Immature natural killer cell (primary cell): ENCODE data around the gene NME4. TPM values are rescaled to one million over a fixed set of nuclear protein-coding genes. Genes with fewer than 3 reads are reported as not detected.

ENCODE experiments used
- DNase-seq, 3 donors: peaks; one replicate each; pipeline ENCODE4 v3.0.0; 2022; ENCODE audit warnings: mixed read lengths in 1 of 3
- H3K27ac Mint-ChIP-seq, 6 donors: one replicate each; pipeline ENCODE4 v1.8.0; 2020; ENCODE audit warnings: mixed read lengths in 6 of 6, mild to moderate bottlenecking in 5 of 6, inconsistent platforms in 4 of 6, moderate library complexity in 3 of 6
- H3K27me3 Mint-ChIP-seq, 3 donors: one replicate each; pipeline ENCODE4 v1.8.0; 2020 to 2021; ENCODE audit warnings: low read depth in 3 of 3, mild to moderate bottlenecking in 3 of 3, mixed read lengths in 3 of 3, moderate library complexity in 3 of 3, inconsistent platforms in 1 of 3
- H3K36me3 Mint-ChIP-seq, 3 donors: one replicate each; pipeline ENCODE4 v1.8.0; 2020; ENCODE audit warnings: mixed read lengths in 3 of 3, inconsistent platforms in 2 of 3, mild to moderate bottlenecking in 2 of 3
- H3K4me1 Mint-ChIP-seq, 2 donors: one replicate each; pipeline ENCODE4 v1.8.0; 2020; ENCODE audit warnings: inconsistent platforms in 2 of 2, mild to moderate bottlenecking in 2 of 2, mixed read lengths in 2 of 2, moderate library complexity in 1 of 2
- H3K4me3 Mint-ChIP-seq, 5 donors: one replicate each; pipeline ENCODE4 v1.8.0; 2020; ENCODE audit warnings: mild to moderate bottlenecking in 5 of 5, mixed read lengths in 5 of 5, inconsistent platforms in 3 of 5, moderate library complexity in 3 of 5
- H3K9me3 Mint-ChIP-seq, 6 donors: one replicate each; pipeline ENCODE4 v1.8.0; 2020; ENCODE audit warnings: mild to moderate bottlenecking in 6 of 6, mixed read lengths in 6 of 6, inconsistent platforms in 4 of 6, moderate library complexity in 3 of 6
- polyA plus RNA-seq, 3 donors: library from polyadenylated mRNA; unstranded; fragments of 300-500 nt; fragmentation: Illumina TruSeq; gene quantifications; one replicate each; pipeline ENCODE4 v1.2.3, GENCODE V29; 2021

Gene NME4
- polyA plus RNA-seq, 3 donors from 2014 or later = 30.4 to 53.7 (median 36.5) TPM

DNA sequence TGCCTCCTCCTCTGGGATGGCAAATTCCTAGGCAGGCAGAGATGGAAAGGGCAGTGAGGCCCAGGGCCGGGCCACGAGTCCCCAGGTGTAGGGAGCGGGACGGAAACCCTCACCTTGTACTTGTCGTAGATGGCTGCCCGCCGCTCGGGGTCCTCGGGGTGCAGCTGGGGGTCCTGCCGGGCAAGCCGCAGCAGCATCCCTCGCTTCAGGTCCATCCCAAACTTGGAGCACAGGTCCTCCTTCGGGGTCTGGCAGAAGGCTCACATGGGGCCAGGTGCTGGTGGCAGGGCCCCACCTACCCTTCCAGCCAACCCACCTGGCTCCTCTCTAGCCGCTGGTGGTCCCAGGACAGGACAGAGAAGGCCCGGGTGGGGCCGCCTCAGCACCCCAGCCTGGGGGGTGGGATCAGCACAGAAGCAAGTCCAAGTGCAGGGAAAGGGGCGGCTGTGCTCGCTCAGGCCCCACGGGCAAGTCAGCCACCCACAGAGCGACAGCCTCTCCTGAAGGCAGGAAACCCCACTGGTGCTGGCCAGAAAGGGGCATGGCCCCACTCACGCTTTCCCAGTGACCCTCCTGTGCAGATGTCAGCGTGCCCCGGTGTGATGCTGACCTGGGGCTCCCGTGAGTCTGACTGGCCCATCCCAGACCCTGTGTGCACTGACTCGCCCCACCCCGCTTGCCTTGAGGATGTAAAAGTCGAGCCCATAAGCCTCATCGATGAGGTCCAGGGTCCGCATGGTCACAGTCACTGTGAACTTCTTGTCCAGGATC is 28.4 kb upstream of the NME4 start:
- Mint-ChIP-seq H3K4me1 (peaks cover 12 to 17% of the 10 kb centered on the region in 2 donors), H3K27ac (no peak overlapping the region), H3K4me3 (peak overlapping the region in 2 of 5 donors; percentile 60 to 69)

DNA sequence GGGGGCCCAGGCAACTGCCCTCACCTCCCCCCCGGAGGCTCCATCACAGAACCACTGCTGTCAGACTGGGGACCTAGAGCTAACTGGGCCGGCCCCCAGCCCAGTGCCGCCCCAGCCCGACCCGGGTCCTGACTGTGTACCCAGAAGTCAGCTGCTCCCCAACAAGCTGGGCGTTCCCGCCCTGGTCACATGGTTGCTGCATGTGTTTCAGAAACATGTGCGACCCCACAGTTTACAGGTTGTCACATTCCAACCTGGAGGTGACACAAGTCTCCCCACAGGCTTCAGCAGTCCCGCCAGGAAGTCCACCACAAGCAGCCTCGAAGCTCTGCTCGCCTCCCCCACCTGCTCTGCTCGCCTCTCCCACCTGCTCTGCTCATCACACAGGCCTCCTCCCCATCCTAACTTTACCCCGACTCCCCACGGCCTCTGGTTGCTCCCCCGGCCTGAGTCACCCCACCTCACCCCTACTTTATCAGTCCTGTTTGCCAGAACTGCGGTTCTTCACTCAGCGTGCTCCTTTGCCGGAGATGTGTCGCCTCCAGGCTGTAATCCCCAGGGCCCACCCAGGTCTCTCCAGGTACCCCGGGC is 27.6 kb upstream of the NME4 start:
- Mint-ChIP-seq H3K36me3 (peaks cover 0 to 10% (median 7%) of the 10 kb centered on the region in 3 donors), H3K9me3 (no peaks in the 10 kb centered on the region), H3K4me1 (peaks cover 12 to 17% of the 10 kb centered on the region in 2 donors), H3K4me3 (peak overlapping the region; percentile 48 to 73 (median 60)), H3K27me3 (peaks cover 0 to 3% (median 0%) of the 10 kb centered on the region in 3 donors), H3K27ac (no peak overlapping the region)
- no peak for DNase-seq

More for the DNA sequence above, 28.4 kb upstream of the NME4 start:
- DNase-seq = no peak
- Mint-ChIP-seq H3K27me3 (peaks cover 0 to 3% (median 0%) of the 10 kb centered on the region in 3 donors), H3K9me3 (no peaks in the 10 kb centered on the region), H3K36me3 (peaks cover 0 to 10% (median 7%) of the 10 kb centered on the region in 3 donors)

DNA sequence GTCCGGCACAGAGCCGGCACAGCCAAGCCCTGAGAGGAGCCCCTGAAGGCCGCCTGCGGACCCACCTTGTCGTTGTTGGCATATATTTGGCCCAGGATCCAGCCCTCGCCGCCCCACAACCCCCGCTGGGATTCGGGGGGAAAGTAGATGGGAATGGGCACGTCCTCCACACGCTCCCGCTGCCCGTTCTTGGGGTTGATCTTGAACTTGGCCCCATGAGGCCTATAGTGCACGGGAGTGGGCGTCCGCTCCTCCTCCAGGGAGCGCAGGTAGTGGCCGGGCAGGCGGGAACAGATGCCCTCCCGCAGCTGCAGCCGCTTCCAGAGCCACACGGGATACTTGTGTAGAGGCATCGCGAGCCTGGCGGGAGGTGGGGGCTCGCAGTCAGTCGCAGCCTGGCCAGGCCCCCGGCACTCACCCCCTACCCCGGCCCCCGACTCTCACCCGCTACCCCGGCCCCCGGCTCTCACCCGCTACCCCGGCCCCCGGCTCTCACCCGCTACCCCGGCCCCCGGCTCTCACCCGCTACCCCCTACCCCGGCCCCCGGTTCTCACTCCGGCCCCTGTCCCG is 27.0 kb upstream of the NME4 start:
- Mint-ChIP-seq H3K4me3 (peak overlapping the region; percentile 21 to 88 (median 73)), H3K36me3 (peaks cover 0 to 10% (median 7%) of the 10 kb centered on the region in 3 donors), H3K4me1 (peaks cover 12 to 17% of the 10 kb centered on the region in 2 donors), H3K27me3 (peaks cover 0 to 3% (median 0%) of the 10 kb centered on the region in 3 donors), H3K9me3 (no peaks in the 10 kb centered on the region), H3K27ac (peak overlapping the region in 1 of 6 donors; percentile 88)
- DNase-seq = no peak

DNA sequence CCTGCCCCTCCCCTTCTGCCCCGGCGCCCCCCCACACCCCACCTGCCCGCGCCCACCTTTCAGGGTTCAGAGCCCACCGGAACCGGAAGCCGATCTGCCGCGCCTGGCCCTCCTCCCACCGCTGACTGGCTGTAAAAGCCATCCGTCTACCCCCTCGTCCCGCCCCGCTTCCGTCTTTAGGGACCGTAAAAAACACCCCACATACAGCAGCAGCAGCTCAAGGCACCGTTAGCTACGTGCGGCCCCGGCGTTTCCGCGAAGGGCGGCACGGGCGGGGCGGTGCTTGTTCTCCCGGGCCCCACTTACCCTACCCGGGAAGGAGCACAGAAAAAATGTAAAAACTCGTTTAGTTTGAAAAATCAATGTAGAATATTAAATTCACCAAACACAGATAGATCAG is 26.6 kb upstream of the NME4 start, which contains the start of gene MRPL28:
MRPL28 (minus strand) TSS at position 96 of the 400 bp plus-strand sequence. CDS start 320 bp downstream, outside the sequence.
- peaks cover 0 to 10% (median 7%) of the 10 kb centered on the region in 3 donors for H3K36me3 Mint-ChIP-seq
- peak within 1 kb of the TSS; percentile 80 to 94 (median 86) for H3K27ac Mint-ChIP-seq
- H3K4me3 Mint-ChIP-seq = peak within 1 kb of the TSS; percentile 85 to 95 (median 89)
- peaks cover 12 to 17% of the 10 kb centered on the region in 2 donors for H3K4me1 Mint-ChIP-seq
- peak; percentile 88 to 92 (median 91) for DNase-seq
- no peaks in the 10 kb centered on the region for H3K9me3 Mint-ChIP-seq
- H3K27me3 Mint-ChIP-seq = peaks cover 0 to 3% (median 0%) of the 10 kb centered on the region in 3 donors

DNA sequence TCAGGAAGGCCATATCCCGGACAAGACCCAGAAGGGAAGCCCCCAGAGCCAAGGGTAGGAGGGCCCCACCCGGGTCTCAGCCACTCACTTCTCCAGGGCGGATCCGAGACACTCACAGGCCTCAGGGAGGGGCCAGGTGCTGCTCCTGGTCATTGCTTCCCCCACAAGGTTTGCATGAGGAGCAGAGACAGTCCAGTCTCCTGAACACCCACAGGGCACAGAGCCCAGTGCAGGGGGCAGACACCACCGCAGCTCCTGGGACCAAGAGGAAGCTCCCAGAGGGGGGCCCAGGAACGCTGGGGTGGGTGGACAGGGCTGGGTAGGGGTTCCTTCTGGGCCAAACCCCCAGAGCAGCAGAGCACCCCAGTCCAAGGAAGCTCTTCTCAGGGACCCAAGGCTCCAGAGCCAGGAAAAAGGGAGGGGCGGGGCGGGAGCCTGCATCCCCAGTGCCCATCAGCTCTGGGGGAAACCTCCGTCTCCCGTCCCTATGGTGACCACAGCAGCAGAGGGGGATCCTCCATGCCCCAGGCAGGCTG is 26.0 kb upstream of the NME4 start:
- no peak for DNase-seq
- Mint-ChIP-seq H3K27ac (peak overlapping the region; percentile 80 to 94 (median 86)), H3K36me3 (peaks cover 0 to 10% (median 7%) of the 10 kb centered on the region in 3 donors), H3K27me3 (peaks cover 0 to 3% (median 0%) of the 10 kb centered on the region in 3 donors), H3K4me1 (peaks cover 12 to 17% of the 10 kb centered on the region in 2 donors), H3K9me3 (no peaks in the 10 kb centered on the region), H3K4me3 (peak overlapping the region; percentile 85 to 95 (median 89))

DNA sequence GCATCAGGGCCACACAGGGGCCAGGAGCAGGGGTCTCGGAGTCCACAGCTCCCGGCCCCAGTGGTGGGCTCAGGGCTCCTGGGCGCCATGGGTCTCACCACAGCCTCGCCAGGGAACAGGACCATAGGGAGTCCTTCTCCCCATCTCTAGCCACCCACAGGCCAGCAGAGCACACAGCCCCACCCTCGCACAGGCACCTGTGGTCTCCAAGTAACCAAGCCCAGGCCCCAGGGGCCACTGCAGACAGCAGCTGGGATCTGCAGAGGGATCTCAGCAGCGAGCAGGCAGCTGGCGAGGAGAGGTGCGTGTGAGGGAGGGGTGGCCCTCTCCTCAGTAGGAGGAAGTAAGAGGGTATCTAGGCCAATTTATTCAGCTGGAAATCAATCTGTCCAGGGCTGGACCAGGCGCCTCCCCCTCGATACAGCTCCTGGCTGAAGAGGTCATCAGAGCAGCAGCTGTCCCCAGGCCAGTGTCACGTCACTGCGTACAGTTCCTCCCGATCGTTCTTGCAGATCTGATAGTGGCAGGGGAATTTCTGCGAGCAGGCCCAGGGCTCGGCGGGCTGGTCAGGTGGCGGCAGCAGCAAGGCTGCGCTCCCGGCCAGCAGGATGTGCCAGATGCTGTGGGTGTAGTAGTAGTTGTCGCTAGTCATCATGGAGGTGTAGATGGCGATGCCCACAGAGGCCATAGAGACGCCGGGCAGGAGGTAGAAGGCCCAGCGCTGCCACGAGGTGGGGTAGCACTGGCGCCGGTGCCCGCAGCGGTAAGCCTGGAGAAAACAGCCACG is 25.3 kb upstream of the NME4 start:
- Mint-ChIP-seq H3K4me3 (no peak overlapping the region), H3K27me3 (peaks cover 0 to 3% (median 0%) of the 10 kb centered on the region in 3 donors), H3K27ac (peak overlapping the region in 2 of 6 donors; percentile 53 to 80), H3K36me3 (peaks cover 0 to 9% (median 7%) of the 10 kb centered on the region in 3 donors), H3K4me1 (peaks cover 12 to 17% of the 10 kb centered on the region in 2 donors), H3K9me3 (no peaks in the 10 kb centered on the region)
- no peak for DNase-seq

DNA sequence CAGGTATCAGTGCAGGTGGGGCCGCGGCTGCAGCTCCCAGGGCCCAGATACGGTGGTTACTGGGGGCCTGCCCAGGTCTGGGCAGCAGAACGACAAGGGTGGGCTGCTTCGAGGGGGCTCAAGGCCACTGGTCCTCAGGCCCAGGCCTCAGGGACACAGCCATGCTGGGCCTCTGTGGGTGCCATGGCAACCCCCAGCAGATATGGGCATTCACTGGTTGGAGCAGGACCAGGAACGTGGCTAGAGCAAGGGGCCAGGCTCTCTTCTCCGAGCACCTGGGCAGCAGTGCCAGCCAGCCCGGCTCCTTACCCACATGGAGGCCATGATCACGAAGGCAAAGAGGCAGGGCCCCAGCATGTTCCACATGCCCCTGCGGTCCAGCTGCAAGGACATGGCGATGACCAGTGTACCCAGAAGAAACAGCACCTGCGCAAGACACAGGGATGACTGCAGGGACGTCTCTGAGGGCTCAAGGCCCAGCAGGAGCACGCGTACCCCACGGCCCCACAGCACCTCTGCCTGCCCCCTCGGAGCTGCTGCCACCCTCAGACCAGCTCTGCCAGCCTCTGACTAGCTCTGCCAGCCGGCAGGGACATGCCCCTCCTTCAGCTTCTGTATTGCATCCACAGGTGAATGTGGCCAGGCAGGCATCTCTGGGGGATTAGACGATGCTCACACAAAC is 24.6 kb upstream of the NME4 start:
- Mint-ChIP-seq H3K9me3 (no peaks in the 10 kb centered on the region), H3K4me1 (peaks cover 12 to 17% of the 10 kb centered on the region in 2 donors), H3K27me3 (peaks cover 0 to 3% (median 0%) of the 10 kb centered on the region in 3 donors), H3K36me3 (peaks cover 0 to 3% (median 3%) of the 10 kb centered on the region in 3 donors), H3K27ac (no peak overlapping the region), H3K4me3 (no peak overlapping the region)
- no peak for DNase-seq

DNA sequence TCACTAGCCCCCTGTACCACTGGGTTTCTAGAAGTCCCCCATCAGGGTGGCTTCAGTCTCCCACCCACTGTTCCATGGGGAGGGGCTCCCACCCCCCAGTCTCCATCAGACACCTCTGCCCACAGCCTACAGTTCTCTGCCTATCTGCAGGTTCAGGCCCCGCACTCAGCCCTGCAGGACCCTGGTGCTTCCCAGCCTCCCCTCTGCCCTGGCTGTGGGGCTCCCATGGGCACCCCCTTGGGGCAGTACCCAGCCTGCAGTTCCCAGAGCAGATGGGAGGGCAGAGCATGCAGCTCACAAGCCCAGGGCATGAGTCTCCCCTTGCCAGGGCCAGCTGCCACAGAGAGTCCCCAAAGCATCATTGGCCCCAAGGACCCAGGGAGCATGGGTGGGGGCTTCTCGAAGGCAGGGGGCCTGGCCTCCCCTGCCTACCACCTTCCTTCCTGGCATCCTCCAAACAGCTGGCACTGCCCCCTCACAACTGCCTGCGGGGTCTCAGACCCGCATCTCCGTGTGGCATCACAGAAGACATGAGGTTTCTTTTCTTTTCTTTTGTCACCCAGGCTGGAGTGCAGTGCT is 23.9 kb upstream of the NME4 start:
- peak overlapping the region in 2 of 6 donors; percentile 20 to 61 for H3K27ac Mint-ChIP-seq
- no peak overlapping the region for H3K4me3 Mint-ChIP-seq

DNA sequence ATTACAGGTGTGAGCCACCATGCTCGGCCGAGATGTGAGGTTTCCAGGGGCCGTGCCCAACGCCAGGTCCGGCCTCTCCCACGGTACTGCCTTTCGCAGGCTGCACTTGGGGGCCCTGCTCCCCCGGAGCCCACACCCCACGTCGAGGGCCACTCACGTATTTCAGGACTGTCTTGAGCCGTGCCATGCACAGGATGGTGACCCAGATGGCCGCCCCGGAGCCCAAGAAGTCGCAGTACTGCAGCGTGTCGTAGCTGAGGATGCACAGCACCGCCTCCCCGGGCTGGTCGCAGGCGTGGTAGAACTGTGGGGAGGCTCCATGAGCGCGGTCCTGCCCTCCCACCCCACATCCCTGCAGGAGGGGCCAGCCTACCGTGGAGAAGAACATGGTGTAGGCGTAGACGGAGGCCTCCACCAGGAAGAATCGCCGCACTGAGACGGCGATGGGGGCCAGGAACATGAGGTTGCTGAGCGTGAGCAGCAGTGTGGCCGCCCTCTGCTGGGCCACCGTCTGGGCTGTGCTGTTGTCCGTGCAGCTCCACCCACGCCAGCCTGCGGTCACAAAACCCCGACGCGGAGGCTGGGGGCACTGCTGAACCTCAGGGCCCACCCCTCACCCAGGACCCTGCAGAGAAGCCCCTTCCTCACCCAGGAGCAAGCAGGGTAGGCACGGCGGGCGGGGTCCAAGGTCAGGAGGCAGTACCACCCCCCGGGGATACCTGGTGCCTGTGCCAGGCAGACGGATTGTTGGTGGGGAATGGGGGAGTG is 23.0 kb upstream of the NME4 start:
- Mint-ChIP-seq H3K27me3 (peaks cover 0 to 3% (median 0%) of the 10 kb centered on the region in 3 donors), H3K36me3 (peaks cover 0 to 3% (median 3%) of the 10 kb centered on the region in 3 donors), H3K4me3 (no peak overlapping the region), H3K27ac (no peak overlapping the region), H3K4me1 (peaks cover 12 to 17% of the 10 kb centered on the region in 2 donors), H3K9me3 (no peaks in the 10 kb centered on the region)
- DNase-seq = no peak

More for the DNA sequence above, 23.9 kb upstream of the NME4 start:
- Mint-ChIP-seq H3K9me3 (no peaks in the 10 kb centered on the region), H3K27me3 (peaks cover 0 to 3% (median 0%) of the 10 kb centered on the region in 3 donors), H3K36me3 (peaks cover 0 to 3% (median 3%) of the 10 kb centered on the region in 3 donors), H3K4me1 (peaks cover 12 to 17% of the 10 kb centered on the region in 2 donors)
- DNase-seq = no peak

DNA sequence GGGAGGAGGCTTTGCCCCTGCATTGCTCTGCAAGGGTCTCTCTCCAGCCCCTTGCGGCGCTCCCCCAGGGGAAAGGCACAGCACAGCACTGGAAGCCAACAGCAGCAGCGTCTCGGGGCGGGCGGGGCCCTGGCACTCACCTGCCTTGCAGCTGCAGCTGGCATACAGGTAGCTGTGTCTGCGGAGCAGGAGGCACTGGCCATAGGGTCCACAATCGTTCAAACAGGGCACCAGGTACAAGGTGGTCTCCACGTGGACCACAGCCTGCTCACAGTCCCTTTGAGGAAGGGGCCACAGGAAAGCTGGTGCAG is 22.4 kb upstream of the NME4 start:
- H3K4me1 Mint-ChIP-seq = peaks cover 12 to 14% of the 10 kb centered on the region in 2 donors
- no peak overlapping the region for H3K4me3 Mint-ChIP-seq
- no peak for DNase-seq
- peaks cover 0 to 3% (median 3%) of the 10 kb centered on the region in 3 donors for H3K36me3 Mint-ChIP-seq
- H3K27me3 Mint-ChIP-seq = peaks cover 0 to 3% (median 0%) of the 10 kb centered on the region in 3 donors
- no peaks in the 10 kb centered on the region for H3K9me3 Mint-ChIP-seq
- no peak overlapping the region for H3K27ac Mint-ChIP-seq

DNA sequence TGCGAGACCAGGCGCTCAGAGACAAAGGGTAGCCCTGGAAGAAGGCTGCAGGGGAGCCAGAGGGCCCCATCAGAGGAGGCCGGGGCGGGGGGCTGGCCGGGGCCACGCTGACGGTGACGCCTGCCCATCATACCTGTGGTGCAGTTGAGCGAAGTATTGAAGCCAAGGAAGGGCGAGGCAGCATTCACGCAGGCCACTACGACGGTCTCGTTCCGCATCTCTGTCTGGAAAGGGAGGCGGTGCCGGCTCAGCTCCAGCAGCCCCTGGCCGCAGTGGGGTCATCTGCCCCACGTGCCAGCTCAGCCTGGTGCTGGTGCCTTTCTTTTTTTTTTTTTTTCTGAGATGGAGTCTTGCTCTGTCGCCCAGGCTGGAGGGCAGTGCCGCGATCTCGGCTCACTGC is 21.8 kb upstream of the NME4 start:
- Mint-ChIP-seq H3K4me3 (no peak overlapping the region), H3K36me3 (peaks cover 0 to 3% (median 3%) of the 10 kb centered on the region in 3 donors), H3K9me3 (no peaks in the 10 kb centered on the region), H3K27ac (no peak overlapping the region), H3K27me3 (peaks cover 0 to 3% (median 3%) of the 10 kb centered on the region in 3 donors), H3K4me1 (peaks cover 7 to 17% of the 10 kb centered on the region in 2 donors)
- no peak for DNase-seq
